ENCODE measurements around the gene IFT22. TPM values are rescaled to one million over a fixed set of nuclear protein-coding genes. Genes with fewer than 3 reads are reported as not detected.

IFT22 gene
- total RNA-seq, 1 experiment from 2014 or later: 17.4 TPM

DNA sequence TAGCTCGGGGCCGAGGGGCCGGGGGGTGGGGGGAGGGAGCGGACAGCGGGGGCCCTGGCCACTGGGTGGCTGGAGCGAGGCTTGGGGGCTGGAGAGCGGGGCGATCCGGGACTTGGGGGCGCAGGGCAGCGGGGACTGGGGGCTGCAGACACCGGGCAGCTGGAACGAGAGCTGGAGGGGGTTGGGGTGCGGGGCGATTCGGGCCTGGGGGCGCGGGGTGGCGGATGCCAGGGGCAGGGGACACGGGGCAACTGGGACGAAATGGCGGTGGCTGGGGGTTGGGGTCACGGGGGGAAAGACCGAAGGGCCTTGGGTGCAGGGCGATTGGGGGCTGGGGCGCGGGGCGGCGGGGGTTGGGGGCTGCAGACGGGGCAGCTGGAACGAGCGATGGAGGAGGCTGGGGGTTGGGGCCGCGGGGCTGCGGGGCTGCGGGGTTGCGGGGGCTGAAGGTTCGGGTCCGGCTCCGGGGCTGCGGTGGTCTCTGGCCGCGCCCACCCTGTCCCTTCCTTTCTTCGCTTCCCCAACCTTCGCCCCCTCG lies 41.7 kb upstream of the IFT22 start:
- no peaks in the 10 kb centered on the region for H3K36me3 Mint-ChIP-seq (ENCODE audit: insufficient read depth, unreplicated experiment)
- H3K36me3 ChIP-seq (ENCODE audit: control insufficient read depth, insufficient read depth, low read length): no peaks in the 10 kb centered on the region
- no peaks in the 10 kb centered on the region for H3K9me3 ChIP-seq
- no peaks in the 10 kb centered on the region for H3K27me3 Mint-ChIP-seq (ENCODE audit: insufficient read depth, unreplicated experiment)
- H3K27ac Mint-ChIP-seq (ENCODE audit: unreplicated experiment): peak overlapping the region; percentile 31
- TF ChIP-seq, protein P1, sequence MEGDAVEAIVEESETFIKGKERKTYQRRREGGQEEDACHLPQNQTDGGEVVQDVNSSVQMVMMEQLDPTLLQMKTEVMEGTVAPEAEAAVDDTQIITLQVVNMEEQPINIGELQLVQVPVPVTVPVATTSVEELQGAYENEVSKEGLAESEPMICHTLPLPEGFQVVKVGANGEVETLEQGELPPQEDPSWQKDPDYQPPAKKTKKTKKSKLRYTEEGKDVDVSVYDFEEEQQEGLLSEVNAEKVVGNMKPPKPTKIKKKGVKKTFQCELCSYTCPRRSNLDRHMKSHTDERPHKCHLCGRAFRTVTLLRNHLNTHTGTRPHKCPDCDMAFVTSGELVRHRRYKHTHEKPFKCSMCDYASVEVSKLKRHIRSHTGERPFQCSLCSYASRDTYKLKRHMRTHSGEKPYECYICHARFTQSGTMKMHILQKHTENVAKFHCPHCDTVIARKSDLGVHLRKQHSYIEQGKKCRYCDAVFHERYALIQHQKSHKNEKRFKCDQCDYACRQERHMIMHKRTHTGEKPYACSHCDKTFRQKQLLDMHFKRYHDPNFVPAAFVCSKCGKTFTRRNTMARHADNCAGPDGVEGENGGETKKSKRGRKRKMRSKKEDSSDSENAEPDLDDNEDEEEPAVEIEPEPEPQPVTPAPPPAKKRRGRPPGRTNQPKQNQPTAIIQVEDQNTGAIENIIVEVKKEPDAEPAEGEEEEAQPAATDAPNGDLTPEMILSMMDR (IDR thresholded peaks at IDR 0.05; ENCODE audit: insufficient read depth in 1 of 2, low read depth in 1 of 2, low read length in 1 of 2, severe bottlenecking in 1 of 2, unreplicated experiment in 1 of 2): no peak
- peak overlapping the region; percentile 69 for H3K4me3 Mint-ChIP-seq (ENCODE audit: unreplicated experiment)
- DNase-seq: no peak
- POLR2A ChIA-PET: interaction anchor here (0.6 to 2.2 kb wide), 12 partner anchors 19 to 735 kb away, joined by 3 to 20 read pairs (median 4); partner anchors contain the start of gene IFT22
- H3K4me1 ChIP-seq: peaks cover 5% of the 10 kb centered on the region; the same call in 1 of the 2 replicates
- H3K4me1 Mint-ChIP-seq (ENCODE audit: low read depth, unreplicated experiment): no peaks in the 10 kb centered on the region
- H3K4me3 ChIP-seq (ENCODE audit: low read depth, low read length): peak overlapping the region; percentile 77
- no peaks in the 10 kb centered on the region for H3K9me3 Mint-ChIP-seq (ENCODE audit: unreplicated experiment)
- intact Hi-C loops (cut with micrococcal nuclease; ENCODE audit: unreplicated experiment): no loop called here
- CTCF ChIA-PET: interaction anchor here (0.6 to 3.1 kb wide), 15 partner anchors 8 to 1033 kb away, joined by 3 to 31 read pairs (median 4); partner anchors contain the start of genes IFT22 and PRKRIP1
- no TSS peak for BruUV-seq (replicated peaks)
- no peaks in the 10 kb centered on the region for H3K27me3 ChIP-seq (replicated peaks; ENCODE audit: control insufficient read depth, insufficient read depth, low read length)

DNA sequence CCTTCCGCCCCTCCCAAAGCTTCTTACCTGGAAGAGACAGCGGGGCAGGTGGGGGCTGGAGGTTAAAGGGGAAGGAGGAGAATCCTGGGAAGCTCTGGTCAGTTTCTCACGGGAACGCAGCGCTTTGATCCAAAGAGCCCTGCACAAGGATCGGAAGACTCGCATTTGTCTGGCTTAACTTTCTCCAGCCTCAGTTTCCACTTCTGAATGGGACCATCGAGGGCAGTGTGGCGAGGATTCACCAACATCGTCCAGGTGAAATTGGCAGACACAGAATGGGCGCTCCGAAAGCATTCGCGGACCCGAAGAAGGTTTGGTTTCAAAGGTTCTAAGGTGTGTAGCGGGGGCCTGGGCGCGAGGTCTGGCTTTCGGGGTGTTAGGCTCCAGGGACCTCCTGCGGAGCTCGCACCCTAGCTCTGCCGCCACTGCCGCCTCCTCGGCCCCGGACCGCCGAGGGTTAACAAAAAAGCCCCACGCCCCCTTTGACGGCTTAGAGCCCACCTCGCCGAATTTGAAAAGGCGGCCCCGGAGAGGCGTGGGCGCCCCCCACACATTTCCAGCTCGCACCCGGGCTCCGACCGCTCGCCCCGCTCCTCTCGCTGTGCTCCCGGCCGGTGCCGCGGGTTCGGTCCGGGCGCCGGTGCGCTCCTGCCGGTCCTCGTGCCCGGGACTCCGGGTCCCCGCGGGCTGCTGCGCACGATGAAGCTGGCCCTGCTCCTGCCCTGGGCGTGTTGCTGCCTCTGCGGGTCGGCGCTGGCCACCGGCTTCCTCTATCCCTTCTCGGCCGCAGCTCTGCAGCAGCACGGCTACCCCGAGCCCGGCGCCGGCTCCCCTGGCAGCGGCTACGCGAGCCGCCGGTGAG lies 41.0 kb upstream of the IFT22 start, which contains the start of gene COL26A1:
TSS of gene COL26A1 (plus strand) at position 542 of the 862 bp plus-strand sequence. CDS start at position 700, 158 bp downstream.
- TF ChIP-seq, protein P1 (IDR thresholded peaks at IDR 0.05; ENCODE audit: insufficient read depth in 1 of 2, low read depth in 1 of 2, low read length in 1 of 2, severe bottlenecking in 1 of 2, unreplicated experiment in 1 of 2): no peak
- H3K27me3 ChIP-seq (replicated peaks; ENCODE audit: control insufficient read depth, insufficient read depth, low read length): no peaks in the 10 kb centered on the region
- H3K27ac Mint-ChIP-seq (ENCODE audit: unreplicated experiment): peak within 1 kb of the TSS; percentile 31
- peak within 1 kb of the TSS; percentile 77 for H3K4me3 ChIP-seq (ENCODE audit: low read depth, low read length)
- H3K9me3 ChIP-seq: no peaks in the 10 kb centered on the region
- H3K36me3 ChIP-seq (ENCODE audit: control insufficient read depth, insufficient read depth, low read length): no peaks in the 10 kb centered on the region
- H3K4me1 Mint-ChIP-seq (ENCODE audit: low read depth, unreplicated experiment): peaks cover 2% of the 10 kb centered on the region
- ChIA-PET POLR2A (interaction anchor here (0.5 to 2.2 kb wide), 12 partner anchors 19 to 506 kb away, joined by 3 to 20 read pairs (median 5); partner anchors contain the start of gene IFT22), CTCF (interaction anchor here (0.6 to 3.1 kb wide), 15 partner anchors 9 to 1033 kb away, joined by 3 to 31 read pairs (median 4); partner anchors contain the start of genes IFT22 and PRKRIP1)
- intact Hi-C loops (cut with micrococcal nuclease; ENCODE audit: unreplicated experiment): no loop called here
- peaks cover 5% of the 10 kb centered on the region; the same call in 1 of the 2 replicates for H3K4me1 ChIP-seq
- no peaks in the 10 kb centered on the region for H3K9me3 Mint-ChIP-seq (ENCODE audit: unreplicated experiment)
- DNase-seq: peak; percentile 76 to 78
- no peaks in the 10 kb centered on the region for H3K27me3 Mint-ChIP-seq (ENCODE audit: insufficient read depth, unreplicated experiment)
- BruUV-seq (replicated peaks): TSS peak; percentile 62
- no peaks in the 10 kb centered on the region for H3K36me3 Mint-ChIP-seq (ENCODE audit: insufficient read depth, unreplicated experiment)
- peak within 1 kb of the TSS; percentile 69 for H3K4me3 Mint-ChIP-seq (ENCODE audit: unreplicated experiment)

DNA sequence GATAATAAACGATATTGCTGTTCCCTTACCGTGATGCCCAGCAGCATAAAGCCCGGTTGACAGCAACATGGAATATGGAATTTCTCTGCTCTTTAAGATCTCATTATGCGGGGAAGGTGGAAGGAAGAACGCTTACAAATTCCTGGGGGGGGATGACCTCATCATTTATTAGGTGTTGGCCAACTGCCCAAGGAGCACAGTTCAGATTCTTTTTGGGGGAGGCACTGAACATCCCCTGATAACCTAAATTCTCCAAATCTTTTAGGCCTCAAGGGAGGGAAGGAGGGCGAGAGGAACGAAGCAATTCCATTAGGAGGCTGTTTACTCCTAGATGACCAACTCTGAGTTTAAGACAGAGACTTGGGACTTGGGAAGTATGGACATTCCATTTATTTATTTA lies 35.8 kb upstream of the IFT22 start:
- TF ChIP-seq, protein P1 (IDR thresholded peaks at IDR 0.05; ENCODE audit: insufficient read depth in 1 of 2, low read depth in 1 of 2, low read length in 1 of 2, severe bottlenecking in 1 of 2, unreplicated experiment in 1 of 2): no peak
- Mint-ChIP-seq H3K9me3 (ENCODE audit: unreplicated experiment) (no peaks in the 10 kb centered on the region), H3K4me1 (ENCODE audit: low read depth, unreplicated experiment) (peaks cover 13% of the 10 kb centered on the region), H3K27ac (ENCODE audit: unreplicated experiment) (peak overlapping the region; percentile 43), H3K36me3 (ENCODE audit: insufficient read depth, unreplicated experiment) (no peaks in the 10 kb centered on the region), H3K4me3 (ENCODE audit: unreplicated experiment) (no peak overlapping the region), H3K27me3 (ENCODE audit: insufficient read depth, unreplicated experiment) (no peaks in the 10 kb centered on the region)
- BruUV-seq (replicated peaks): no TSS peak
- no peak for DNase-seq
- ChIA-PET CTCF (no interaction called here), POLR2A (no interaction called here)
- Histone ChIP-seq H3K9me3 (no peaks in the 10 kb centered on the region), H3K27me3 (replicated peaks; ENCODE audit: control insufficient read depth, insufficient read depth, low read length) (no peaks in the 10 kb centered on the region), H3K36me3 (ENCODE audit: control insufficient read depth, insufficient read depth, low read length) (no peaks in the 10 kb centered on the region), H3K4me3 (ENCODE audit: low read depth, low read length) (no peak overlapping the region), H3K4me1 (peaks cover 11% of the 10 kb centered on the region)
- intact Hi-C loops (cut with micrococcal nuclease; ENCODE audit: unreplicated experiment): no loop called here
